Suprapubic skin (tissue), 3 donors: ENCODE results near the gene MS4A15.

Source experiments
- CTCF ChIP-seq, 2 donors: fragments of 200-600 bp in 1 of 2; fragments of 450-650 bp in 1 of 2; sonication (generic) in 1 of 2; IDR thresholded peaks; one replicate each; pipeline ENCODE4 v1.5.1; 2016 to 2019; ENCODE audit warnings: antibody characterized with exemption in 2 of 2, mild to moderate bottlenecking in 1 of 2, moderate library complexity in 1 of 2
- POLR2A ChIP-seq, 2 donors: fragments of 450-650 bp; IDR thresholded peaks; one replicate each; pipeline ENCODE4 v1.6.1; 2017; ENCODE audit warnings: antibody characterized with exemption in 2 of 2, mild to moderate bottlenecking in 2 of 2, moderate library complexity in 2 of 2

DNA sequence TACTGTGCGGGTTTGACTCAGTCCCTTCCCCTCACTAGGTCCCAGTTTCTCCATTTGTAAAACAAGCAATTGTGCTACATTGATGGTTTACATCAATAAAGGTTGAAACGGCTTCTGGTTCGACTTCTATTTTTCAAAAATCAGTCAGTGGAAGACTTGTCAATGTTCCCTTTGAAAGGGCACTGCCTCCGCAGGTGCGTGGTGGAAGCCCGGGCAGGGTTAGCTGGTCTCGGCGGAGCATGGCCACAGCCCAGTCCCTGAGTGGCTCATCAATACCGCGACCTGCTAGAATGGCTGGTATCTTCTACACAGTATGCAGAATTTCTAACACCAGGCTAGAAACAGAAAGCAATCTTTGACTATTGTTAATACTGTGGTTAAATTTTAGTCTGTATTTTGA, 44.5 kb downstream of the MS4A15 start:
- no peak for TF ChIP-seq POLR2A (IDR thresholded peaks at IDR 0.05)
- TF ChIP-seq CTCF (IDR thresholded peaks at IDR 0.05): no peak
